Caco-2 (cell line): Measurements from ENCODE around the gene SLC39A5. TPM values are rescaled to one million over a fixed set of nuclear protein-coding genes. Genes with fewer than 3 reads are reported as not detected.

Experiments
- BruUV-seq: library from RNA; stranded (reverse); fragments of 400-500 nt; replicated peaks from 2 replicates; lab custom pipeline; 2021; lab: Mats Ljungman, UMichigan
- CTCF ChIA-PET: fragments of 300-600 bp; sonication (Branson Sonifier 250); formaldehyde crosslinking; loops from one replicate; lab custom pipeline; 2022; ENCODE audit warnings: antibody characterized with exemption; lab: Charles Lee
- POLR2A ChIA-PET: fragments of 300-600 bp; sonication (Branson Sonifier 250); formaldehyde crosslinking; loops from one replicate; lab custom pipeline; 2022; ENCODE audit warnings: antibody characterized with exemption; lab: Charles Lee
- DNase-seq, 2 experiments: peaks; one replicate each; pipeline versions ENCODE4 v3.0.0 to v3.0.0-alpha.2; 2020 to 2022
- H3K27me3 ChIP-seq: replicated peaks from 2 replicates; pipeline ENCODE4 v1.6.0; 2011; ENCODE audit warnings: low read length; ENCODE audit not compliant: control insufficient read depth, insufficient read depth
- H3K36me3 ChIP-seq: 2 replicates; pipeline ENCODE4 v1.5.1; 2011; ENCODE audit warnings: low read length; ENCODE audit not compliant: control insufficient read depth, insufficient read depth
- H3K4me1 ChIP-seq: fragments of 250-450 bp; sonication (Bioruptor Pico); 2 replicates; pipeline ENCODE4 v1.5.1; 2020; ENCODE audit warnings: mild to moderate bottlenecking
- H3K4me3 ChIP-seq: 2 replicates; pipeline ENCODE4 v1.5.1; 2011; ENCODE audit warnings: low read depth, mild to moderate bottlenecking, control low read depth, low read length
- H3K9me3 ChIP-seq: fragments of 250-450 bp; sonication (Bioruptor Pico); 2 replicates; pipeline ENCODE4 v1.5.1; 2020; ENCODE audit warnings: mild to moderate bottlenecking, moderate library complexity
- H3K27ac Mint-ChIP-seq: one replicate; pipeline ENCODE4 v1.8.0; 2022; ENCODE audit warnings: mixed read lengths; ENCODE audit not compliant: unreplicated experiment
- H3K27me3 Mint-ChIP-seq: one replicate; pipeline ENCODE4 v1.8.0; 2022; ENCODE audit warnings: mixed read lengths; ENCODE audit not compliant: insufficient read depth, unreplicated experiment
- H3K36me3 Mint-ChIP-seq: one replicate; pipeline ENCODE4 v1.8.0; 2022; ENCODE audit warnings: mild to moderate bottlenecking, mixed read lengths; ENCODE audit not compliant: insufficient read depth, unreplicated experiment
- H3K4me1 Mint-ChIP-seq: one replicate; pipeline ENCODE4 v1.8.0; 2022; ENCODE audit warnings: low read depth, mixed read lengths; ENCODE audit not compliant: unreplicated experiment
- H3K4me3 Mint-ChIP-seq: one replicate; pipeline ENCODE4 v1.8.0; 2022; ENCODE audit warnings: mild to moderate bottlenecking, moderate library complexity, mixed read lengths; ENCODE audit not compliant: unreplicated experiment
- H3K9me3 Mint-ChIP-seq: one replicate; pipeline ENCODE4 v1.8.0; 2022; ENCODE audit warnings: mixed read lengths; ENCODE audit not compliant: unreplicated experiment
- intact Hi-C: fragments of 100-400 bp; cut with micrococcal nuclease; formaldehyde crosslinking; loops from one replicate; pipeline ENCODE4 v1.10.0; 2022; ENCODE audit not compliant: unreplicated experiment
- total RNA-seq: library from RNA; stranded (reverse); gene quantifications from 2 replicates; pipeline ENCODE4 v1.2.3, GENCODE V29; 2022
- TF ChIP-seq, protein P1 (sequence below), 2 experiments: fragments of 200-600 bp in 1 of 2; IDR thresholded peaks; 1 replicate in 1 of 2; 2 replicates in 1 of 2; pipeline versions ENCODE4 v1.5.1 to v1.8.0; 2011 to 2022; ENCODE audit warnings: antibody characterized with exemption in 1 of 2, control low read depth in 1 of 2, inconsistent platforms in 1 of 2, low read depth in 1 of 2, low read length in 1 of 2, mild to moderate bottlenecking in 1 of 2, moderate library complexity in 1 of 2; ENCODE audit not compliant: insufficient read depth in 1 of 2, severe bottlenecking in 1 of 2, unreplicated experiment in 1 of 2

The SLC39A5 gene
- total RNA-seq, 1 experiment from 2014 or later, result 110 TPM

GRCh38 chr12:56244494-56244893 is 14.6 kb downstream of the SLC39A5 start:
- BruUV-seq, result no TSS peak
- no peak for DNase-seq
- Mint-ChIP-seq H3K4me1 (peaks cover 17% of the 10 kb centered on the region), H3K36me3 (peaks cover 40% of the 10 kb centered on the region), H3K4me3 (no peak overlapping the region), H3K27ac (no peak overlapping the region), H3K27me3 (no peaks in the 10 kb centered on the region), H3K9me3 (no peaks in the 10 kb centered on the region)
- no peaks in the 10 kb centered on the region for H3K27me3 ChIP-seq
- no peaks in the 10 kb centered on the region for H3K36me3 ChIP-seq
- intact Hi-C loops, result no loop called here
- H3K4me3 ChIP-seq, result no peak overlapping the region
- POLR2A ChIA-PET, result no interaction called here
- CTCF ChIA-PET, result no interaction called here
- peaks cover 8% of the 10 kb centered on the region; the same call in 1 of the 2 replicates for H3K4me1 ChIP-seq
- TF ChIP-seq, protein P1, sequence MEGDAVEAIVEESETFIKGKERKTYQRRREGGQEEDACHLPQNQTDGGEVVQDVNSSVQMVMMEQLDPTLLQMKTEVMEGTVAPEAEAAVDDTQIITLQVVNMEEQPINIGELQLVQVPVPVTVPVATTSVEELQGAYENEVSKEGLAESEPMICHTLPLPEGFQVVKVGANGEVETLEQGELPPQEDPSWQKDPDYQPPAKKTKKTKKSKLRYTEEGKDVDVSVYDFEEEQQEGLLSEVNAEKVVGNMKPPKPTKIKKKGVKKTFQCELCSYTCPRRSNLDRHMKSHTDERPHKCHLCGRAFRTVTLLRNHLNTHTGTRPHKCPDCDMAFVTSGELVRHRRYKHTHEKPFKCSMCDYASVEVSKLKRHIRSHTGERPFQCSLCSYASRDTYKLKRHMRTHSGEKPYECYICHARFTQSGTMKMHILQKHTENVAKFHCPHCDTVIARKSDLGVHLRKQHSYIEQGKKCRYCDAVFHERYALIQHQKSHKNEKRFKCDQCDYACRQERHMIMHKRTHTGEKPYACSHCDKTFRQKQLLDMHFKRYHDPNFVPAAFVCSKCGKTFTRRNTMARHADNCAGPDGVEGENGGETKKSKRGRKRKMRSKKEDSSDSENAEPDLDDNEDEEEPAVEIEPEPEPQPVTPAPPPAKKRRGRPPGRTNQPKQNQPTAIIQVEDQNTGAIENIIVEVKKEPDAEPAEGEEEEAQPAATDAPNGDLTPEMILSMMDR (IDR thresholded peaks at IDR 0.05; ENCODE audit: insufficient read depth in 1 of 2, low read depth in 1 of 2, low read length in 1 of 2, severe bottlenecking in 1 of 2, unreplicated experiment in 1 of 2), result no peak
- no peaks in the 10 kb centered on the region for H3K9me3 ChIP-seq

DNA sequence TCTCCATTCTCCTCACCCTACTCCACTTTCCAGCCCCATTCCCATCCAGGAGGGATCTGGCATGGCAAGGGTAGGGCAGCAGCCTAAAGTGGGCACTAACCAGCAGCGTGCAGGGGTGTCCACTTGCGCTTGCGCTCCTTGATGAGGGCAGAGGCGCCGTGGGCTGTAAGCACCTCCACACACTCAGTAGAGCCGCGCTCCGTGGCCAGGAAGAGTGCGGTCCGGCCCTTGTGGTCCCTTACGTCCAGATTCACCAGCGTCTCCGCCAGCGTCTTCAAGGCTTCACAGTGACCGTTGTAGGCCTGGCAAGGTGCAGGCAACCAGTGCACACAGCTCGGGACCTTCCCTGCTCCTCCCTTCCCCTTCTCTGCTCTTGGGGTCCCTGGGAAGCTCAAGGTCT is 18.1 kb downstream of the SLC39A5 start:
- Histone ChIP-seq H3K4me3 (no peak overlapping the region), H3K9me3 (no peaks in the 10 kb centered on the region), H3K4me1 (no peaks in the 10 kb centered on the region), H3K36me3 (no peaks in the 10 kb centered on the region), H3K27me3 (no peaks in the 10 kb centered on the region)
- intact Hi-C loops, result no loop called here
- Mint-ChIP-seq H3K27ac (no peak overlapping the region), H3K4me1 (no peaks in the 10 kb centered on the region), H3K27me3 (no peaks in the 10 kb centered on the region), H3K4me3 (no peak overlapping the region), H3K36me3 (peaks cover 53% of the 10 kb centered on the region), H3K9me3 (no peaks in the 10 kb centered on the region)
- no peak for DNase-seq
- TF ChIP-seq, protein P1 (IDR thresholded peaks at IDR 0.05; ENCODE audit: insufficient read depth in 1 of 2, low read depth in 1 of 2, low read length in 1 of 2, severe bottlenecking in 1 of 2, unreplicated experiment in 1 of 2), result no peak
- CTCF ChIA-PET, result no interaction called here
- no TSS peak for BruUV-seq
- POLR2A ChIA-PET, result interaction anchor here (0.7 to 1.1 kb wide), 2 partner anchors 10 to 26 kb away, joined by 3 read pairs; partner anchors contain the start of genes ANKRD52 and RNF41

DNA sequence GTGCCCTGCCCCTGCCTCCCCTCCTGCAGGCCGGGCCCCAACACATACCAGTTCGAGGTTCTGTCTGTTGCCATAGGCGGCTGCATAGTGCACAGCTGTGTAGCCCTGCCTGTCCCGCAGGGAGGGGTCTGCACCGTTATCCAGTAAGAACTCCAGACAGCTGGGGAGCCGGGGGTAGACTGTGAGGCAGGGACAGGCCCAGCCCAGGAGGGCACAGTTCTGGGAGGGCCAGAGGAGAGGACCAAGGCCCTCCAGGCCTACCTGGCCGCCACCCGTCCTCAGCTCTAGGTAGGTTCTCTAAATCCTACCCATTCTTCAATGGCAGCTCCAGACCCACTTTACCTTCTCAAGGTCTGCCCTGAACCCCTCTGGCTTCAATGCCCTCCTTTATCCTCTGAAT is 18.9 kb downstream of the SLC39A5 start:
- POLR2A ChIA-PET, result interaction anchor here (1.1 kb wide), 1 partner anchor 27 kb away, joined by 3 read pairs; the partner anchor contains the start of gene RNF41
- CTCF ChIA-PET, result interaction anchor here (0.6 kb wide), 1 partner anchor 121 kb away, joined by 3 read pairs; the partner anchor contains the start of gene ESYT1

More for the DNA sequence above, 18.9 kb downstream of the SLC39A5 start:
- Histone ChIP-seq H3K4me3 (no peak overlapping the region), H3K27me3 (no peaks in the 10 kb centered on the region), H3K4me1 (no peaks in the 10 kb centered on the region), H3K9me3 (no peaks in the 10 kb centered on the region), H3K36me3 (peaks cover 1% of the 10 kb centered on the region; the same call in 1 of the 2 replicates)
- Mint-ChIP-seq H3K36me3 (peaks cover 56% of the 10 kb centered on the region), H3K27me3 (no peaks in the 10 kb centered on the region), H3K27ac (no peak overlapping the region), H3K4me1 (no peaks in the 10 kb centered on the region), H3K4me3 (no peak overlapping the region), H3K9me3 (no peaks in the 10 kb centered on the region)
- no TSS peak for BruUV-seq
- no peak for DNase-seq
- intact Hi-C loops, result no loop called here
- TF ChIP-seq, protein P1 (IDR thresholded peaks at IDR 0.05; ENCODE audit: insufficient read depth in 1 of 2, low read depth in 1 of 2, low read length in 1 of 2, severe bottlenecking in 1 of 2, unreplicated experiment in 1 of 2), result no peak
